AG04449 (cell line): Measurements from ENCODE around the gene PAIP2.
A peak's percentile ranks its signal among the peaks of the same experiment; 100 is the strongest.

Experiments
- CTCF ChIA-PET: fragments of 350-600 bp; formaldehyde crosslinking; extraction: SDS; loops from one replicate; lab custom pipeline; 2021; ENCODE audit warnings: antibody characterized with exemption; lab: Yijun Ruan, JAX
- POLR2A ChIA-PET: fragments of 400-600, 350-600 bp; formaldehyde crosslinking; extraction: SDS; loops from one replicate; lab custom pipeline; 2020; ENCODE audit warnings: antibody characterized with exemption, inconsistent platforms; lab: Yijun Ruan, JAX
- DNase-seq: peaks from one replicate; pipeline ENCODE4 v3.0.0-alpha.2; 2010; ENCODE audit warnings: low read depth, low spot score
- H3K4me3 ChIP-seq: 2 replicates; pipeline ENCODE4 v1.5.1; 2011; ENCODE audit warnings: low read depth, mild to moderate bottlenecking, control low read depth, low read length
- TF ChIP-seq, protein P1 (sequence below): IDR thresholded peaks from one replicate; pipeline ENCODE4 v1.5.1; 2011; ENCODE audit warnings: mild to moderate bottlenecking, moderate library complexity, low read length, control low read depth, inconsistent platforms; ENCODE audit not compliant: insufficient read depth; ENCODE audit errors: missing control alignments

Gene PAIP2, protein sequence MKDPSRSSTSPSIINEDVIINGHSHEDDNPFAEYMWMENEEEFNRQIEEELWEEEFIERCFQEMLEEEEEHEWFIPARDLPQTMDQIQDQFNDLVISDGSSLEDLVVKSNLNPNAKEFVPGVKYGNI

DNA sequence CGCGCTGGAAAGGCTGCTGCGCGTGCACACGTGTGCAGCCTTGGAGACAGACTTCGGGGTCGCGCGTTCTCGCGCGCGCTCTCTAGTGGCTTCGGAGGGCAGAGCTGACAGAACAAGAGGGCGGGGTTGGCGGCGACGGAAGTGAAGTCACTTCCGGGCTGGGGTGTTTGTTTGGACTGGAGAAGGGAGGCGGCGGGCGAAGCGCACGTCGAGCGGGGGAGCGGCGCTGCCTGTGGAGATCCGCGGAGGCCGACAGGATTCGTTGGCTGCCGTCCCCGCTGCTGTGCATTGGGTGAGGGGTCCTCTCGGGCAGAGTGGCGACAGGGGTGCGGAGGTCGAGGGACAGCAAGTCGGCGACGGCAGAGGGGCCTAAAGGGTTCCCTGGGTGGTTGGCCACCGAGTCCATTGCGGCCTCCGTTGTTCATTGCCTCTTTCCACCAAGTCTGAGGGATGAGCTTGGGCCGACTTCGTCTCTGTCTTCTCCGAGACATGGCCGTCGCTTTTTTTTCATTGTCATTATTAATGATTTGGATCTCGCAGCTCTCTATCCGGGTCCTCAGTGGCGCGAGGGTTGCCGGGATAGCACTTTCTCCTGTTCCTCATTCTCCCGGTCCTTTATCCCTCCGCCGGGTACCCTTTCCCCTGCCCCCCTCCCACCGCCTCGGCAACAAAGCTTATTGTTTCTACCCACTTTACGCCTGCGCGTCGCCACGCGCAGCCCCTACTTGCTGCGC is at the start of gene PAIP2:
TSS of gene PAIP2 (plus strand) at position 166 of the 734 bp plus-strand sequence. CDS start 21,931 bp downstream, outside the sequence.
- TF ChIP-seq, protein P1, sequence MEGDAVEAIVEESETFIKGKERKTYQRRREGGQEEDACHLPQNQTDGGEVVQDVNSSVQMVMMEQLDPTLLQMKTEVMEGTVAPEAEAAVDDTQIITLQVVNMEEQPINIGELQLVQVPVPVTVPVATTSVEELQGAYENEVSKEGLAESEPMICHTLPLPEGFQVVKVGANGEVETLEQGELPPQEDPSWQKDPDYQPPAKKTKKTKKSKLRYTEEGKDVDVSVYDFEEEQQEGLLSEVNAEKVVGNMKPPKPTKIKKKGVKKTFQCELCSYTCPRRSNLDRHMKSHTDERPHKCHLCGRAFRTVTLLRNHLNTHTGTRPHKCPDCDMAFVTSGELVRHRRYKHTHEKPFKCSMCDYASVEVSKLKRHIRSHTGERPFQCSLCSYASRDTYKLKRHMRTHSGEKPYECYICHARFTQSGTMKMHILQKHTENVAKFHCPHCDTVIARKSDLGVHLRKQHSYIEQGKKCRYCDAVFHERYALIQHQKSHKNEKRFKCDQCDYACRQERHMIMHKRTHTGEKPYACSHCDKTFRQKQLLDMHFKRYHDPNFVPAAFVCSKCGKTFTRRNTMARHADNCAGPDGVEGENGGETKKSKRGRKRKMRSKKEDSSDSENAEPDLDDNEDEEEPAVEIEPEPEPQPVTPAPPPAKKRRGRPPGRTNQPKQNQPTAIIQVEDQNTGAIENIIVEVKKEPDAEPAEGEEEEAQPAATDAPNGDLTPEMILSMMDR, result peak; percentile 85
- DNase-seq, result peak; percentile 85
- H3K4me3 ChIP-seq, result peak within 1 kb of the TSS; percentile 100
- POLR2A ChIA-PET, result interaction anchor here (0.6 to 1.8 kb wide), 10 partner anchors 14 to 766 kb away, joined by 3 to 20 read pairs (median 4); partner anchors contain the start of genes HSPA9, MATR3 and UBE2D2
- CTCF ChIA-PET, result interaction anchor here (0.6 to 2.8 kb wide), 22 partner anchors 9 to 798 kb away, joined by 3 to 29 read pairs (median 3); partner anchors contain the start of gene ETF1

DNA sequence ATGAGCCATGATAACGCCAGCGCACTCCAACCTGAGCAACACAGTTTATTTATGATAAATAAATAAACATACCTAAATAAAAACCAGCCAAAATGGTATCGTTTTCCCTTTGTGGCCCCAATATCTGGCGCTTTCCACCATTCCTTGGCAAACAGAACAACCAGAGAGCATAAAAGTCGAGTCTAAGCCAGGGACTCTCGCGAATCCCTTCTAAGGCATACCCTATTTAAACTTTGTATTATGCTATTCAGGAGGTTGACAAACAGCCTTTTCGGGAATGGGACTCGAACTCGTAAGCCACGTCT is 48.5 kb upstream of the PAIP2 start:
- H3K4me3 ChIP-seq, result peak overlapping the region; percentile 85
- TF ChIP-seq, protein P1, result no peak
- CTCF ChIA-PET, result interaction anchor here (1.2 to 1.9 kb wide), 4 partner anchors 10 to 28 kb away, joined by 4 to 7 read pairs (median 5); no protein-coding TSS in a partner anchor
- DNase-seq, result no peak
- POLR2A ChIA-PET, result interaction anchor here (1.5 to 2.2 kb wide), 3 partner anchors 12 to 718 kb away, joined by 5 to 20 read pairs (median 6); partner anchors contain the start of genes HSPA9 and PAIP2

DNA sequence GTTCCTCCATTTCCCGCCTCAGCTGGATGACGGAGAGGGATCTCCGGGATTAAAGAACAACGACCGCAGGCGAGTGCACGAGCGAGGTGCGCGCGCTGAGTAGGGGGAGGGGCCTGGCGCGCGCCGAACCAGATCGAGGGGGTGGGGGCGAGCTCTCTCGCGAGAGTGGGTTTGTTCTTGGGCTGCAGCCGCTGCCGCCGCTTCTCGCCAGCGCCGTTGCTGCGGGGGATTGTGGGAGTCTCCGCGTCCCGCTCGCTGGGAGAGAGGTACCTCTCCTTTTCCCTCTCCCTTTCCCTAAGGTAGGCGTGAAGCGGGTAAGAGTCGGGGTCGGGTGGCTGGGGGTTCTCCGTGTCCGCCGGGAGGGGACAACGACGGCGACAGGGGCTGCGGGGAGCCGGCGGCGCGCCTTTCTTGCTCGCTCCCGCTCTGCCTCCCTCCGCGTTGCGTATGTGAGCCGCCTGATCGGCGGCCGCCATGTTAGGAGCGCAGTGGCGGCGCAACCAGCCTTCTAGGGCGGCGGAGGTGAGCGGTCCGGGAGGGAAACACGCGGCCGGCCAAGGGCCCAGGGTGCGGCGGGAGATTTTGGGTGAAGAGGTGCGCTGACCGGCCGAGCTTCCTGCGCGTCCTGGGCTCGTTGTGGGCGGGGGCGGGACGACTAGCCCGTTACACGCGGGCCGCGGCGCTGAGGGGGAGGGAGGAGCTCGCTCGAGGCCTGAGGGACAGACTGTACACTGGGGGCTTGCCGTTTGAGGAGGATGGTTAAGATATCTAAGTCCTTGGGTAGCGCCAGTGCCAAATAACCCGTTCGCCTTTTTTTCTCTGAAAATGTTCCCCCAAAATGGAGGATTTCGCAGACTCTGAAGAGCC is 47.9 kb upstream of the PAIP2 start, which contains the start of gene MATR3:
TSS of gene MATR3 (plus strand) at position 234 of the 867 bp plus-strand sequence. CDS start 13,676 bp downstream, outside the sequence.
- DNase-seq, result peak; percentile 57
- ChIA-PET CTCF (interaction anchor here (0.6 to 1.9 kb wide), 10 partner anchors 10 to 714 kb away, joined by 3 to 7 read pairs (median 4); no protein-coding TSS in a partner anchor), POLR2A (interaction anchor here (0.6 to 2.2 kb wide), 6 partner anchors 11 to 829 kb away, joined by 3 to 20 read pairs (median 5); partner anchors contain the start of genes HSPA9 and PAIP2)
- TF ChIP-seq, protein P1, result no peak
- peak within 1 kb of the TSS; percentile 85 for H3K4me3 ChIP-seq

GRCh38 chr5:139294374-139295165 is 47.1 kb upstream of the PAIP2 start:
- H3K4me3 ChIP-seq, result peak overlapping the region; percentile 85
- no peak for DNase-seq
- TF ChIP-seq, protein P1, result peak; percentile 55
- POLR2A ChIA-PET, result interaction anchor here (0.6 to 2.1 kb wide), 5 partner anchors 10 to 830 kb away, joined by 3 to 20 read pairs (median 5); partner anchors contain the start of gene PAIP2
- CTCF ChIA-PET, result interaction anchor here (0.6 to 1.9 kb wide), 9 partner anchors 9 to 715 kb away, joined by 3 to 7 read pairs (median 3); partner anchors contain the start of gene PAIP2

- ChIA-PET CTCF (interaction anchor here (1.6 to 1.9 kb wide), 2 partner anchors 47 to 716 kb away, joined by 3 to 5 read pairs; partner anchors contain the start of gene PAIP2), POLR2A (no interaction called here)
- peak overlapping the region; percentile 85 for H3K4me3 ChIP-seq
- no peak for DNase-seq
- TF ChIP-seq, protein P1, result no peak
Observed at GRCh38 chr5:139295346-139296057, 46.2 kb upstream of the PAIP2 start.
